SIG-M5 (cell line): ENCODE measurements around the gene FAM83F.
"Not testable (repeated sequence)": the region's sequence is repeated elsewhere in the genome, so short reads cannot be mapped to it uniquely, and the experiment has no call there.

ENCODE experiments used
- DNase-seq: peaks from one replicate; lab custom pipeline; 2025; lab: John Stamatoyannopoulos, UW

Gene FAM83F

DNA sequence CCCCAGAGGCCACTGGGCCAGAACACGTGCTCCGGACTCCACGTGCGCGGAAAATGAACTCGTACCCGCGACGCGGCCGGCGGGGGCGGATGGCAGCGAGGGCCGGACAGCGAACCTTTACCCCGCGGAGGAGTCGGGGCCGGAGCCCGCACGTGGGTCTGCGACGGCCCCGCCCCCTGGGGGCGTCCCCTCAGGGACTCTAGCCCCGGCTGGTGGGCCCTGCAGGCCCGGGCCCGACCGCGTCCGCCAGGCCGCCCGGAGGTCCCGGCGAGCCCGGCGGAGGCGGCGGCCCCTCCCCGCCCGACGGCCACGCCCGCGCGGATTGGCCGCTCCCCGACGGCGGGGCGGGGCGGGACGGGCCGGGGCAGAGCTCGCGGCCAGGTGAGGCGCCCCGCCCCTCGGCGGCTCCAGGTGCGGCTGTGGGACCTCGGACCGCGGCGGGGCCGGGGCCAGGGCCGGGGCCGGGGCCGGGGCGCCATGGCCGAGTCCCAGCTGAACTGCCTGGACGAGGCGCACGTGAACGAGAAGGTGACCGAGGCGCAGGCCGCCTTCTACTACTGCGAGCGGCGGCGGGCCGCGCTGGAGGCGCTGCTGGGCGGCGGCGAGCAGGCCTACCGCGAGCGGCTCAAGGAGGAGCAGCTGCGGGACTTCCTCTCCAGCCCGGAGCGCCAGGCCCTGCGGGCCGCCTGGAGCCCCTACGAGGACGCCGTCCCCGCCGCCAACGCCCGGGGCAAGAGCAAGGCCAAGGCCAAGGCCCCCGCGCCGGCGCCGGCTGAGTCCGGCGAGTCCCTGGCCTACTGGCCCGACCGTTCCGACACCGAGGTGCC lies at the start of gene FAM83F:
Gene FAM83F (plus strand): TSS at position 389 of the 827 bp plus-strand sequence. CDS start 89 bp downstream, at position 478.
- no peak for DNase-seq

DNA sequence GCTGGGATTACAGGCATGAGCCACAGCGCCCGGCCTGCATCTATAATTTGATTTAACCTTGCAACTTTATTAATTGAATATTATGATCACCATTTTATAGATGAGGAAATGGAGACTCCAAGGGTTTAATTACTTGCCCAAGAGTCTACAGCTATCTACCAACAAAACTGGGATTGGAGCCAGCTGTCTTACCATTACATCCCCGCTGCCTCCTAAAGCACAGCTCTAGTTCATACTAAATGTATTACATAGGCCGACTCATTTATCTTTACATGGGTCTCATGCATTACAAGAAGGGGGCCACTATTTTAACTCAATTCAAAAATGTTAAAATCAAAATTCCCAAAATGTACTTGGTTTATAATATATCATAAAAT lies 48.6 kb upstream of the FAM83F start:
- no peak for DNase-seq

DNA sequence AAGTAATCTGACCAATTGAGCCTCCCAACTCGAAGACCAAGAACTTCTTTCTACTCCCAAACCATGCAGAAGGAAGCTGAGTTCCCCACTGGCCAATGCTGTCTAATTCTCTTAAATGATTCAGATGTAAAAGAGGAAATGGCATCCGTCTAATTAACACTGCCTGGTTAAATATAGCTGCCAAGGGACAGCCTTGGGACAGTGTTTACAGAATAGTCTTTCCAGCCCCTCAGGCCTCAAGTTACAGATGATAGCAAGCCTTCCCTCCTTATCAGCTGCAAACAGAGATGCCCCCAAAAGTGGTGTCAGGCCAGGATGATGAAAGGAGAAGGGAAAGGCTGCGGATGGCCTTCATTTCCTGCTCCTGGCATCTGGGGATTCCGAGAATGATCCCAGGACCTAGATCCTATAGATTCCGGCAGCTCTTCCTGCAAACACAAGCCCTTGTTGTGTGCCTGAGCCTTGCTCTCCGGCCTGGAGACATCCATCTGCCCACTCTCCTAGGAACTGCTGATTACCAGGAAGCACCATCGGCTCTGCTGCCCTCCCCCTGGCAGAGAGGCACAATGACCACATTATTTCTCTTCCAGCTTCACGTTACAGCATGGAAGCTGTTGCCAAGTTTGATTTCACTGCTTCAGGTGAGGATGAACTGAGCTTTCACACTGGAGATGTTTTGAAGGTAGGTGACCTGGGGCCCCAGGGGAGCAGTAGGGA lies 48.1 kb upstream of the FAM83F start:
- DNase-seq = no peak

DNA sequence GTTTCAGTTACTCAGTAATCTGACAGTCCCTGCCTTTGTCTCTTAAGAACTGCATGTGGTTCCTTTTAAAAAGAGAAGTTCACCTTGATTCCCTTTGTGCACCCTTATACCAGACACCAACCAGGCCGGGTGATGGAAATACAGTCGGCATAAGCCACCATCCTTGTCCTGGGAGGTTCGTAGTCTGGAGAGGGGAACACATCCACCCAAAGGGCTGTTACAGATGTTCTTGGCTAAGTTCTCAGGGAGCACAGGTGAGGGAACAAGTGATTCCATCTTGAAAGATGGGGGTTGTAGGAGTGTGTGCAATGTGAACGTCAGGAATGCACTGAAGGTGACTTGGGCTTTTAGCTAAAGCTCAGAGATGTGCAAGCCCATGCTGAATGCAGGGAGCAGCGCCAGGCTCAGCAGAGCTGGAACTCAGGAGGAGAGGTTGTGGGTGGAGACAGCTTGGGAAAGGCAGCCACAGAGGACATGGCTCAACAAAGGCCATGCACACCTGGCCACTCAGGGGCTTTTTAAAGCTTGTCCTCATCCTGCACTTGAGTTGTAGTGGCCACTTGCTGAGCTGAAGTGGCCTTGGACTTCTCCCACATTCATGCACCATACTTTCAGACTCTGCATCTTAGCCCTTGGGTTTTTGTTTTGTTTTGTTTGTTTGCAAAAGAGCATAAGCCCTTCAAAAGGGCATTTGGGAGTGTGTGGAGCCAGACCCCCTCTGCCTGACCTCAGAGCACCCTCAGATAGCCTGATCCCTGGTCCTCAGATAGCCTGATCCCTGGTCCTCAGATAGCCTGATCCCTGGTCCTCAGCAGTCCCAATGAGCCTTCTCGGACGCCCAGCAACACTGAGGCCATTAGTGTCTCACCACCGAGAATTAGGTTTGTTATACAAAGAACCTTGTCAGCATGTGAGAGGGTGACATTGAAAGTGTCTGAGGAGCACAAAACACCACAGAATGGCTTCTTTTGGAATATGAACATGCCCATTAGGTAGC lies 47.2 kb upstream of the FAM83F start:
- DNase-seq = no peak

DNA sequence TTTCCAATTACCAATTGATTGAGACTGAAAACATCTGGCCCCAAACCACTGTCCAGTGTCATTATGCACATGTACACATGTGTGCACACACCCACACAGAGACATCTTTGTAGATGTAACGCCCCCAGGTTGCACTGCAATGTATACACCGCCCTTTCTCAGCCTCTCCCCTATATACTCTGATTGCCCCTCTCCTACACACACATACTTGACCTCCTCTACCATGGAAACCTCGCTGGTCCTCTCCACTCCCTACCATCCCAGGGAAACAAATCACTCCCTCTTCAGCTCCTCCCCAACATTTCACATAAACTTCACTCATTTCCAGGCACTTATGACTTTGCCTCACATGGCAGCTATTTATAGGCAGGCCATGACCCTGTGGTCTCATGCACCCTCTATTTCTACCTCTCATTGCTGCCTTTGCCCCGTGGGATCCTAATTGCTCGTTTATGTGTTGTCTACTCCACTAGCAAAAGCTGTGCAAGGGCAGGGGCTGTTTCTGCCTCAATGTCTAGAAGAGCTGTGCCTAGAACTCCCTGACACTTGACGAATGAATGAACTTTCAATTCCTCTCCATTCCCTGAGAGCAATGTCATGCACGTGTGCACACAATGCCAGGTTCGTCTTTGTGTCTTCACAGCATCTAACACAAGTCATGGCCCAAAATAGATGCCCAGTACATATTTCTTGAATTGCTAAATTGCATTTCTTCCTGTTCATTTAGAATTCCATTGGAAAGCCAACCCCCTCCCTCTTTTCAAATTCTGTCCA lies 44.6 kb upstream of the FAM83F start:
- DNase-seq = no peak

DNA sequence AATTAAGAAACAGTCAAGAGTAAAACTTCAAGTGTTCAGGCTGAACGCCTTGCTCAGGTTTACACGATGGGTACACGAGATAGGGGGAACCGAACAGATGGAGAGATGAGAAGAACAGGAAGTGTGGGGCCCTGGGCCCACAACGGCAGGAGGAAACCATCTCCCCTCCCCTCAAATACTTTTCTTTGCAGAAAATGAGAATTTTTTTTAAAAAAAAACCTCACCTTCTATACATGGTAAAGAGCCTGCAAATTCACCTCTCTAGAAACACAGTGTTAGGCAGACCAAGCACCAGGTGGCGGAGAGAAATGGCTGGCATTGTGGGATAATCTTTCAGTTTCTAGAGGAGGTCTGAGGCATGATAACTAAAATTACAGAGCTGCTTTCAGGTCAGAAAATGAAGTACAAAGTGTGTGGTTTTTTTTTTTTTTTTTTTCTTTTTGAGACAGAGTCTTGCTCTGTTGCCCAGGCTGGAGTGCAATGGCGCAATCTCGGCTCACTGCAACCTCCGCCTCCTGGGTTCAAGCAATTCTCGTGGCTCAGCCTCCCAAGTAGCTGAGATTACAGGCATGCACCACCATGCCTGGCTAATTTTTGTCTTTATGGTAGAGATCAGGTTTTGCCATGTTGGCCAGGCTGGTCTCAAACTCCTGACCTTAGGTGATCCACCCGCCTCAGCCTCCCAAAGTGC lies 43.0 kb upstream of the FAM83F start:
- not testable (repeated sequence) for DNase-seq

DNA sequence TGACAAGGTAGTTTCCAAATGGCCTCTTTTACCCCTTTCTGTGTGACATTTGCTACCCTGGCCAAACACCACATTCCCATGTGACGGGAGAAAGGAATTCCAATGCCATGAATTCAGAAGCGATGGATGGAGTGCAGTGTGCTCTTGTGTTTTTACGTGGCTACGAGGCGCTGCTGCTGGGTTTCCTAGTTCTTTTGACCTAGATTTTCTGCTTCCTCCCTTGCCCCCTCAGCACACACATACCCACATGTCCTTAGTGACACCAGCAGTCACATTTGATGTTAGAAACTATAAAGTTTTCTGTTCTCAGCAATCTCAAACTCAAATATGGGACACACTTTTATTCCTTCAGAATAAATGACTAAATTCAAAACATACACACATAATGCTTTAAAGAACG lies 42.4 kb upstream of the FAM83F start:
- no peak for DNase-seq

DNA sequence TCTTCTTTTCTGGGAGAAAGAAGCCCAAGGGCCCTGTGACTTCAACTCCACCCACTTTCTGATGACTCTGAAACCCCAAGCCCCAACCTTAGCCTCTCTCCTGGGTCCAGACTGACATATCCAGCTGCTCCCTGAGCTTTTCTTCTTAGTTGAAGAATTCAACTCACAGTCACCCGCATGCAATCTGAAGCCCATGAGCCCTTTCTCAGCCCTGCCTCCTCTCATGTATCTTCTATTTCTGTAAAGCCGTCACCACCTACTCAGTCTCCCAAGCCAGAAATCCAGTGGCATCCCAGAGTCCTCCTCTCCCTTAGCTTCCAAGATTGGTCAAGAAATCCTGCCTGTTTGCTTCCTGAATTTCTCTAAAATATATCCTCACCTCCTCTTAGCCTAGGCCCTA lies 41.7 kb upstream of the FAM83F start:
- no peak for DNase-seq

DNA sequence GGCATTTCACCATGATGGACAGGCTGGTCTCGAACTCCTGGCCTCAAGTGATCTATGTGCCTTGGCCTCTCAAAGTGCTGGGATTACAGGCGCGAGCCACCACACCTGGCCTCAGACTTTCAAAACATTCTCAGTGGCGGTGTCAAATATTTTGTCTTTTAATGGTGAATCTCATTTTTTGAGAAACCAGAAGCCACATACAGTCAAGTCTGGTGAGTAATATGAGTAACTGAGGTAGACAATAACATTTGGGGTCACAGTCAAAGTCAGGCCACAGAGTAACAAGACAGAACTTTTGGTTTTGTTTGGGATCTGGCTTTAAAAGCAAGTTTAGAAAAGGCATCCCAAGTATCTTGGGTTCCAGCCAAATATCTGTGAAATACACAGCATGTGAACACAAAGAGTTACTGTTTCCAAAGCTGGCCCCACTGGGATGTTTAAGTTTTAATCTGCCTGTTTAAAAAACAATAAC lies 40.1 kb upstream of the FAM83F start:
- no peak for DNase-seq

DNA sequence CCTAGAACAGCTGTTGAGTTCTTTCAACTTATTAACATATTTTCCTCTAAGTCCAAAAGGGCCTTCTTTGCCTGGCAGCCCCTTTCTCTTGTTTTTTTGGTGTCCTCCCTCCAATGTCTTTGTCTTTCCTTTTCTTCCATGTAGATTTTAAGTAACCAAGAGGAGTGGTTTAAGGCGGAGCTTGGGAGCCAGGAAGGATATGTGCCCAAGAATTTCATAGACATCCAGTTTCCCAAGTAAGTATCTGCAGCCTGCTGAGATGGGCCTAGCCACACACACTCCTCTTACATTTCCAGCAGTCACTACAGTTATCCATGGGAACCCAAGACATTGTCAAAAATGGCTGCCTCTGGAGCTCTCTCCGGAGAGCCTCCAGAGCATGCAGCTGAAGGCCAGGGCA lies 39.1 kb upstream of the FAM83F start:
- no peak for DNase-seq

DNA sequence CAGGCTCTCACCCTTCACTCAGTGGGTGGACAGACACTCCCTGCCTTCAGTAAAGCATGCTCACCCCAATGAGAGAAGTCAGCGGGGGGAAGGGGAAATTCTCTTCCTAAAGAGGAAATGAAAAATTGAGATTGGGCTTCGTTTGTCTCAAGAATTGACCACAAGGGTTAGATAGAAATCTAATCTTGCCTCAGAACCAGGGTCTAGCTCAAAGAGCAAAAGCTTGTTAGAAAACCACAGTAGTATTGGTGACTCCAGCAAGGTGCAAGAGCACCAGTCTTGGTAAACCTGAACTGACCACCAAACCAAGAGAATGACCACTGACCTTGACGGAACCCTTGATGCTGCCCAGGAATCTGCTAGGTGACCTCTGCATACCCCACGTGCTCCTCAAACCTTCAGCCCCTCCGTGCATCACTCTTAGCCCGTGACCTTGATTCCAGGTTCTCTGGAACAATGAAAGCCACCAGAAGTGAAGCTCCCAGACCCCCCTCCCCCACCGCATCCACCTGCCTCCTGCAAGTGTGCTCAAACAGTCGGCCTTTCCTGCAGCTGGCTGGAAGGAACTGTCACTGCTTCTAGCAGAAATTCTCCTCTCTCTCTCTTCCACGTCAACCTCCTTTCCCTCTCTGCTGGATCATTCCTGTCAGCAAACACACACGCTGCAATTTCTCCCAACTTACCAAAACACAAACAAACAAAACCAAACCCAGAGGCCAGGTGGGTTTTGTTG lies 37.7 kb upstream of the FAM83F start:
- no peak for DNase-seq

DNA sequence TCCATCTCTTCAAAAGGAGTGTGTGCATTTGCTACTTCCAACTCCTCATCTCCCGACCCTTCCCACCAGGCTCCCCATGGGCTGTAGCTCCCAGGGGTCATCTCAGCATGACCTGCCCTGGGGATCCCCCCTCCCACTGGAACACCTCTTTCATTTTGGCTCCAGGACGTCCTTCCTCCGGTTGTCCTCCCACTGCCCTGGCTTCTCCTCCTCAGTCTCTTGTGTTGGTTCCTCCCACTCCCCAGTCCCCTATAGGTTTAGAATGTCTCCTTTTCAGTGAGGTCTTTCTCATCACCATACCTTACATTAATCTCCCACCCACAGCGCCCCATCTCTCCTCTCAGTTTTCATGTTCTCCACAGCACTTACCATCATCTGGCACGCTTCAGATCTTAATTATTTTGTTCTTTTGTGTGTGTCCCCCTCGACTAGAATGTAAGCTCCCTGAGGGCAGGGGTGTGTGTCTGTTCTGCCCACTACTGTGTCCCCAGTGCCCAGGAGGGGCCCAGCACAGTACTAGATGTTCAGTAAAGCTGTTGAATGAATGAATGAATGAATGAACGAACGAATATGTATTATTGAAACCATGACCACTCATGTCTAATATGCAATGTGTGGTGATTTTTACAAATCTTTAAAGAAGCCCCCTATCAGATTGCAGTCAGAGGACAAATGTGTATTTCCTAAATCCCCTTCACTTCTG lies 36.6 kb upstream of the FAM83F start:
- no peak for DNase-seq

DNA sequence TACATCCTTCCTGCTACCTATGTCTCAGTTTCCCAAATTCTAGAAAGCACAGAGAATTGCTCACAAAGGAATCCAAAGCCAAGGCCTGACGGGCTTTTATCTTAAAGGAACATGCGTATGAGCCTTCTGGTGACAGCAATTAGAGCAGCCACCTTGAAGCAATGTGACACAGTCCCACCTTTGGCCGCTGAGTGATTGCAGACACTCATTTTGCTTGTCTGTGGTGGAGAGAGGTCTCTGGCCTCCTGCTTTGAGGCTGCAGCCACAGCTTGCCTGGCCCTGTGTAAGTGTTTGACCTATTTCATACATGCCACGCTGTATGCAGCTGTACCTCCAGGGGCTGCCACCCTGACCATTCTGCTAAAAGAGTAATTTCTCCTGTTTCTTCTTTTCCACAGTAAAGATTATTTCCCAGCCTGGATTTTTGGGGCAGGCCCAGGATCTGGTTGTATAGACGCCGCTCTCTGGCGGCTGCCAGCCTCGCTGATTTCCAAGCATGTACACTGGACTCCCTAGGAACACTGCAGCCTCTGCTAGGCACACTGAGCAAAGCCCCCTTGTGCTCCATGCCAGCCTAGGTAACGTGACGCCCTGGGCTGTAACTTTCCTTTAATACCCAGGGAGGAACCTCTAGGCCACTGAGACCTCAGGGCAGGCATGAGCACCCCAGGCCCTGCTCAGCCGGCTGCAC lies 35.7 kb upstream of the FAM83F start:
- DNase-seq = no peak

DNA sequence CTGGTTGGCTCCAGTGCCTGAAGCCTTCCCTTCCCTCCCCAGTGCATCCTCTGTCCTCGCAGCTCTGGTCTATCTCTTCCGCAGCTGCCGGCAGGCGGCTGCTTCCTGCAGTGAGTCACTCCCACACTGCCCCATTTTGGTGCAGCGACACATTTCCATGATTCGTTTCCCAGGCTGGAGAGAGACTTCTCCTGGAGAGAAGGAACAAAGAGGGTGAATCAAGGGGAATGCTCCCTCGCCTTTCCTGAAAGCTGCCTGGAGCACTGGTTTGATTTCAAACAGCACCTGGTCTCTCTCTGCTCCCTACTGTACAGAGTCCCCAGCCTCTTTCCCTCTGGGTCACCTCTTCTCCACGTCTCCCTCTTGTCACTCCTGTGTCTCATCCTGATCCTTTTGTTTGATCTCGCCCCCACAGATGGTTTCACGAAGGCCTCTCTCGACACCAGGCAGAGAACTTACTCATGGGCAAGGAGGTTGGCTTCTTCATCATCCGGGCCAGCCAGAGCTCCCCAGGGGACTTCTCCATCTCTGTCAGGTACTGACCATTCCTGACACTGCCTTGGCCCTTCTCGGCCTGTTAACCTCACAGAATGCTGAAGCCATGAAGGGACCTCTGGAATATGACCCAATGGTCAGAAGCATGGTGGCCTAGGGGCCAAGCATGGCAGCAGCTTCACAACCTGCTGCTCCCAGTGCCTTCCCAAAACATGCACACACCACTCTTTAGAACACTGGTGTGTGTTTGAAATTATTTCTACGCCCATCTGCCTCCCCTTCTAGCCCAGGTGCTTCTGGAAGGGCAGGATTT lies 34.9 kb upstream of the FAM83F start, which contains the start of gene TMA7B:
Gene TMA7B (plus strand): TSS at position 758 of the 808 bp plus-strand sequence. CDS start 3,978 bp downstream, outside the sequence.
- DNase-seq = no peak

DNA sequence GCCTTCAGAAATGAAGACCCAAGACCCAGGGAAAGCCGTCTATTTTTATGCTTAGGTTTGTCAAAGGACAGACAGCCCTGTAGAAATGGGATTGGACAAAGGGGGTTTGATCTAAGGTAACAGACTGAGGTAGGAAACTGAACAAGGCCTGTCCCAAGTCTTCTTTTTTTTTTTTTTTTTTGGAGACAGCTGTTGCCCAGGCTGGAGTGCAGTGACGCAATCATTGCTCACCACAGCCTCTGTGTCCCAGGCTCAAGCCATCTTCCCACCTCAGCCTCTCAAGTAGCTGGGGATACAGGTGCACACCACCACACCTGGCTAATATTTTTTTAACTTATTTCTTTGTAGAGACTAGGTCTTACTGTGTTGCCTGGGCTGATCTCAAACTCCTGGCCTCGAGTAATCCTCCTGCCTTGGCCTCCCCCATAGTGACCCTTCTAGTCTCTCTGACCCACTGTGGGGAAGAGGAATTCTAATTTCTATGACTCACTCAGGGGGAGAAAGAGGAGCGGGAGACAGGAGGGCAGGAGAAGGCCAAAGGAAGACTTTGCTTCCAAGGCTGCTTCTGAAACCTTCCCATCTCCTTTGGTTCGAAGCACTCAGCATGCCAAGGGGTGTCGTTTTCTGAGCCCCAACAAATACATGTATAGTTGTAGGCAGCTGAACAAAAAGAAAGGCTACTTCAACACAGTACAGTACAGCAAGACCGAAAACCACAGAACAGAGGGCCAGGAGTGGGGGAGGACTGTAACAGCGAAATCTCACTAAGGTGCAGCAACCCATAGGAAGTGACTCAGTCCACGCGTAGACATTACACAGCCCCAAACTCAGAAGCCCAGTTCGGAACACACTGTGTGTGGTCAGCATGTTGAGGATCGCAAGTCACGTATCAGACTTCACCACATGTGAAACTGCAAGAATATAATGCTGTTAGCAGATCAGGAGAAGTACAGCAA lies 33.7 kb upstream of the FAM83F start:
- DNase-seq = no peak

DNA sequence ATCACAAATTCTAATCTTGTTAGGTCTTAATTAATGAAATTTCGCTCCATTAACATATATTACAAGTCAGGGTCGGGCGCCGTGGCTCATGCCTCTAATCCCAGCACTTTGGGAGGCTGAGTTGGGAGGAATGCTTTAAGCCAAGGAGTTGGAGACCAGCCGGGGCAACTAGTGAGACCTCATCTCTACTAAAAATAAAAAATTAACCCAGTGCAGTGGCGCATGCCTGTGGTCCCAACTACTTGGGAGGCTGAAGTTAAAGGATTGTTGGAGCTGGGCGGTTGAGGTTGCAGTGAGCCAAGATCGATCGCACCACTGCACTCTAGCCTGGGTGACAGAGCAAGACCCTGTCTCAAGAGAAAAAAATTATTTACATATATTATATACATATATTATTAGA lies 32.7 kb upstream of the FAM83F start:
- DNase-seq = no peak

DNA sequence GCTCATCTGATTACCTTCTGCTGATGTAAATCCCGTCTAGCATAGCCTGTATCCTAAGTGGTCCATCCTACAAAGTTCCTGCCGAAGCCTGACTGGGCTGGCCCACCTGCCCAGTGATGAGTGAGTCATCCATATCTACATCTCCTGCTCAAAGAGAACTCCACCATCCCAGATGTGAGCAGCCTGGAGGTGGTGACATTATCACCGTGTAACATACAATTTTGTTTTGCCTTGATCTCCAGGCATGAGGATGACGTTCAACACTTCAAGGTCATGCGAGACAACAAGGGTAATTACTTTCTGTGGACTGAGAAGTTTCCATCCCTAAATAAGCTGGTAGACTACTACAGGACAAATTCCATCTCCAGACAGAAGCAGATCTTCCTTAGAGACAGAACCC lies 29.0 kb upstream of the FAM83F start:
- no peak for DNase-seq
